Subcutaneous adipose tissue (tissue), 4 donors: Measurements from ENCODE around the gene ELMO1. TPM values are rescaled to one million over a fixed set of nuclear protein-coding genes. Genes with fewer than 3 reads are reported as not detected.

Experiments used
- CTCF ChIP-seq: fragments of 450-650 bp; IDR thresholded peaks from one replicate; pipeline ENCODE4 v1.5.1; 2016; ENCODE audit warnings: low read depth, mild to moderate bottlenecking, control low read depth, antibody characterized with exemption, moderate library complexity
- total RNA-seq, 4 donors: library from RNA; depleted of rRNA; stranded (reverse); fragments of >200 nt; gene quantifications; one replicate each; pipeline ENCODE4 v1.1.0, GENCODE V29; 2016

The ELMO1 gene
- total RNA-seq, 4 donors from 2014 or later = 97.1 to 129 (median 126) TPM

GRCh38 chr7:36820527-36821170 is 628.0 kb downstream of the ELMO1 start:
- no peak for TF ChIP-seq CTCF

- TF ChIP-seq CTCF = no peak
Measured at GRCh38 chr7:36819639-36820038, 629.0 kb downstream of the ELMO1 start.

GRCh38 chr7:36814311-36814710 is 634.4 kb downstream of the ELMO1 start:
- TF ChIP-seq CTCF = no peak

GRCh38 chr7:36811807-36812206 is 636.9 kb downstream of the ELMO1 start:
- no peak for TF ChIP-seq CTCF

GRCh38 chr7:36810489-36810888 is 638.2 kb downstream of the ELMO1 start:
- TF ChIP-seq CTCF = no peak

- TF ChIP-seq CTCF = no peak
Measured at GRCh38 chr7:36810032-36810431, 638.6 kb downstream of the ELMO1 start.

- no peak for TF ChIP-seq CTCF
Measured at GRCh38 chr7:36809510-36809909, 639.2 kb downstream of the ELMO1 start.
